Bronchial epithelial cell (primary cell): Measurements from ENCODE around the gene ALKBH5. TPM values are rescaled to one million over a fixed set of nuclear protein-coding genes. Genes with fewer than 3 reads are reported as not detected.
A peak's percentile ranks its signal among the peaks of the same experiment; 100 is the strongest.

Experiments used
- DNase-seq: peaks from one replicate; pipeline ENCODE4 v3.0.0-alpha.2; 2010; ENCODE audit warnings: low read depth
- FAIRE-seq: peaks from 2 replicates; lab custom pipeline; 2011; peaks lifted over from hg19 to GRCh38; lab: Jason Lieb, UNC
- H3K27me3 ChIP-seq: 2 replicates; pipeline ENCODE4 v1.5.1; 2011; ENCODE audit warnings: low read length; ENCODE audit not compliant: control insufficient read depth, insufficient read depth
- H3K36me3 ChIP-seq: 2 replicates; pipeline ENCODE4 v1.5.1; 2011; ENCODE audit warnings: low read length; ENCODE audit not compliant: control insufficient read depth, insufficient read depth
- H3K4me3 ChIP-seq: 2 replicates; pipeline ENCODE4 v1.5.1; 2011; ENCODE audit warnings: mild to moderate bottlenecking, low read depth, low read length, control low read depth
- CTCF ChIP-seq: IDR thresholded peaks from 2 replicates; pipeline ENCODE4 v1.5.1; 2011; ENCODE audit warnings: mild to moderate bottlenecking, moderate library complexity, low read length, control low read depth, inconsistent platforms; ENCODE audit not compliant: insufficient read depth, severe bottlenecking
- total RNA-seq: library from RNA; depleted of rRNA; stranded (reverse); fragments of >200 nt; gene quantifications from 2 replicates; pipeline ENCODE4 v1.2.1, GENCODE V29; 2014

The ALKBH5 gene
- total RNA-seq, 1 donor from 2014 or later = 104 TPM

- TF ChIP-seq CTCF = no peak
- no peak overlapping the region for H3K4me3 ChIP-seq
- FAIRE-seq = no peak
These were observed 52.2 kb downstream of the ALKBH5 start for GRCh38 chr17:18235743-18236256.

GRCh38 chr17:18236494-18236893 is 52.9 kb downstream of the ALKBH5 start:
- Histone ChIP-seq H3K4me3 (no peak overlapping the region), H3K36me3 (peaks cover 36% of the 10 kb centered on the region)
- no peak for FAIRE-seq

More at GRCh38 chr17:18235743-18236256, 52.2 kb downstream of the ALKBH5 start:
- DNase-seq = peak; percentile 89
- Histone ChIP-seq H3K27me3 (no peaks in the 10 kb centered on the region), H3K36me3 (peaks cover 34% of the 10 kb centered on the region)

GRCh38 chr17:18237461-18237860 is 53.8 kb downstream of the ALKBH5 start:
- Histone ChIP-seq H3K36me3 (peaks cover 36% of the 10 kb centered on the region), H3K27me3 (no peaks in the 10 kb centered on the region), H3K4me3 (no peak overlapping the region)
- FAIRE-seq (no peak), DNase-seq (no peak)
- TF ChIP-seq CTCF = no peak

More at GRCh38 chr17:18236494-18236893, 52.9 kb downstream of the ALKBH5 start:
- H3K27me3 ChIP-seq = no peaks in the 10 kb centered on the region
- TF ChIP-seq CTCF = no peak
- no peak for DNase-seq

- DNase-seq (no peak), FAIRE-seq (no peak)
- Histone ChIP-seq H3K36me3 (peaks cover 32% of the 10 kb centered on the region), H3K27me3 (no peaks in the 10 kb centered on the region), H3K4me3 (no peak overlapping the region)
- no peak for TF ChIP-seq CTCF
These were observed 54.7 kb downstream of the ALKBH5 start for GRCh38 chr17:18238299-18238698.

GRCh38 chr17:18240449-18240848 is 56.8 kb downstream of the ALKBH5 start:
- H3K36me3 ChIP-seq = peaks cover 33% of the 10 kb centered on the region
- TF ChIP-seq CTCF = no peak
- H3K27me3 ChIP-seq = no peaks in the 10 kb centered on the region
- DNase-seq (no peak), FAIRE-seq (no peak)
- H3K4me3 ChIP-seq = no peak overlapping the region
